ENCODE measurements around the gene LLCFC1.

Gene LLCFC1

DNA sequence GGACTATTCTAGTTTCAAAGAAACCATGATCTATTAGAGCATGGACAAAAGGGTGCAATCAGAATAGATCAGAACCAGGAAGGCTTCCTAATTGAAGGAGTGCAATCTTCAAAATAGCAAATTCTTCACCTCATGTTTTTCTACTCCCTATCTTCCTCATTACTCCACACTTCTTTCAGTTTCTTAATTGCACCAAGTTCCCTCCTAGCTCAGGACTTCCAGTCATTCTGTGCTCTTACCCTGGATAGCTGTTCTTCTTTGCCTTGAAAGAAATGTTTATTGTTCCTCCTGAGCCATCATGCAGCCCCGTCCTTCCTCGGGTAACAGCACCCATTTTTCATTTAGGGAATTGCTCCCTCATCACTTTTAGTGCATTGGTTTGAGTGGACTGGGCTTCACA lies 28.8 kb upstream of the LLCFC1 start:
- no peak for DNase-seq

GRCh38 chr7:142913051-142913450 lies 26.2 kb upstream of the LLCFC1 start:
- no peak for DNase-seq

DNA sequence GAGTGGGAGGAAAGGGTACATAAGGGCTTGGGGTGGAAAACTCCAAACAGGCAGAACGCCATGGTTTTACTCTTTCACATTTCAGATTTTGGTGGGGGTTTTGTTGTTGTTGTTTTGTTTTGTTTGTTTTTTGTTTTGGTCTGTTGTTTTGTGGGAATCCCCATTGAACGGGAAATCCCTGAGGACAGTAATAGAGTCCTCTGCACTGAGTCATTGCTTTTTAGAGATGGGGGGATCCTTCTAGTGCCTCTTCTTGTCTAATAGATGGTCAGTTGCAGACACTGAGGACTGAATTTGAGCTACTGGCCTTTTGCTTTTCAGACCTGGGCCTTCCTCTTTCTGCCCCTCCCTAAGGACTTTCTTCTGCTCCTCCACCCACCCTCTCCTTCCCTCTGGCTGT lies 25.7 kb upstream of the LLCFC1 start:
- no peak for DNase-seq

- DNase-seq = no peak
Observed at GRCh38 chr7:142914121-142914520, 25.2 kb upstream of the LLCFC1 start.

DNA sequence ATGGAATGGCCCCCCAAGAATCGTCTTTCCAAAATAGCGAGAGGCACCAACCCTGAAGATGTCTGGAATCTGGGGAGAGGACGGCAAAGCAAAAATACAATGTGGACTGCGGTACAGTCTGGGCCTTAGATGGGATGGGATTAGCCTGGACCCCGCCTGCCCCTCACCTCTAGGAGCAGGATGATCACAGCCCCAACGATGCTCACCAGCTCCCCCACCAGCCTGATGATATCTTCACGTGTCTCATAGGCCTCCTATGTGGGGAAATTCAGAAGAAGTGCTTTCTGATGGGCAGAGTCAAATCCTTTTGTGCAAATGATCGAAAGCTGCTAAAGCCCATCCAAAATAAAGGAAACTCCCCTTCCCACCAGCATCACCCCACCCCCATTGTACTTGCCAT lies 24.0 kb upstream of the LLCFC1 start:
- DNase-seq = no peak

- DNase-seq = no peak
Observed at GRCh38 chr7:142916508-142916907, 22.8 kb upstream of the LLCFC1 start.

DNA sequence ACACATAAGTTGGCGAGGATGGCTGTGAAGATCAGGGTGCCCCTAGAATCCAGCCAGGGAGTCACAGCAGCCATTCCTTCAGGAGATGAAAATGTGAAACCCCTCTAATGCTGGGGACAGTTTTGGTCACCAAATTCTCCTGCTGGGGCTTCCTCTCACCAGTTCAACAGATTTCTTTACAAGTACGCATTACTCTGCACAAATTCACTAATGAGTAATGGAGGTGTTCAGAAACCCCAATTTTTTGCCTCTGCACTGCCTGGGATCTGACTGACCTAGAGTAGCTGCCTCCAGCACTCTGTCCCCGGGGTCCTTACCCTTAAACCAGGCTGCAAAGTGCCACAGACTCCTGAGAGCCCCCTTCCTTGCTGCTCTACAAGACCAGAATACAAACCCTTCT lies 21.8 kb upstream of the LLCFC1 start:
- DNase-seq = no peak

- no peak for DNase-seq
Observed at GRCh38 chr7:142918901-142919300, 20.4 kb upstream of the LLCFC1 start.

GRCh38 chr7:142919656-142920055 lies 19.6 kb upstream of the LLCFC1 start:
- no peak for DNase-seq

- DNase-seq = no peak
Observed at GRCh38 chr7:142923391-142923790, 15.9 kb upstream of the LLCFC1 start.

- no peak for DNase-seq
Observed at GRCh38 chr7:142925413-142925812, 13.9 kb upstream of the LLCFC1 start.

DNA sequence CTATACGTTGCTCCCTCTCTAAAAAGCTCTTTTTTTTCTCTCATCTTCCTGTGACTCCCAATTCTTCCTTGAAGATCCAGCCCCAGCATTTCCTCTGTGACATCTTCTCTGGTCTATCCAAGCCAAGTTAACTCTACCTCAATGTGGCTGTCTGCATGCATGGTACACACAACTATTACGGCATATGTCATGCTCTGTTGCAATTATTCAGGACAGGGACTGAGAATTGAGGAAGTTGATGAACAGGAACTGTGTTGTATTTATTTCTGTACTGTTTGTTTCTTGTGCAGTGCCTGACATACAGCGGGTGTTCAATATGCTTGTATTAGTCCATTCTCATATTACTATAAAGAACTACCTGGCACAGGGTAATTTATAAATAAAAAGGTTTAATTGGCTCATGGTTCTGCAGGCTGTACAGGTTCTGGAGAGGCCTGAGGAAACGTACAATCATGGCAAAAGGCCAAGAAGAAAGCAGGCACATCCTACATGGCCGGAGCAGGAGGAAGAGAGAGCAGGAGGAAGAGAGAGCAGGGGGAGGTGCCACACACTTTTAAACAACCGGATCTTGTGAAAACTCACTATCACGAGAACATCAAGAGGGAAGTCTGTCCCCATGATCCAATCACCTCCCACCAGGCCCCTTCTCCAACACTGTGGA lies 12.1 kb upstream of the LLCFC1 start:
- DNase-seq = no peak

DNA sequence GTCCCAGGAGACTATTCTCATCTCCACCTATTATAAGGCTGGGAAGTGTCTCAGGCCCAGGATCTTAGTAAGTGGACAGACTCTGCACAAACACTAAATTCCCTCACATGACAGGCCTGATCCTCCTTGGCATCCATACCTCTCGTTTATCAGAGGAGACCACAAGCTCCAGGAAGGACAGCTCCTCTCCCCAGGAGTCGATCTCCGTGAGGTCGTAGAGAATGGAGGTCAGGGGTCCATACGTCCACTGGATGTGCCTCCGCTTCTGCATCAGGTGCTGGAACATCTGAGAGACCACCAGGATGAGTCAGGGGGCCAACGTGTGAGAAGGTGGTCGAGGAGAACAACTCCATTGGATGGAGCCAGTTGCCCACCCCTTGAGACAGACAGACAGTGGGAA lies 11.3 kb upstream of the LLCFC1 start:
- DNase-seq = no peak

- DNase-seq = no peak
Observed at GRCh38 chr7:142930126-142930730, 9.1 kb upstream of the LLCFC1 start.

DNA sequence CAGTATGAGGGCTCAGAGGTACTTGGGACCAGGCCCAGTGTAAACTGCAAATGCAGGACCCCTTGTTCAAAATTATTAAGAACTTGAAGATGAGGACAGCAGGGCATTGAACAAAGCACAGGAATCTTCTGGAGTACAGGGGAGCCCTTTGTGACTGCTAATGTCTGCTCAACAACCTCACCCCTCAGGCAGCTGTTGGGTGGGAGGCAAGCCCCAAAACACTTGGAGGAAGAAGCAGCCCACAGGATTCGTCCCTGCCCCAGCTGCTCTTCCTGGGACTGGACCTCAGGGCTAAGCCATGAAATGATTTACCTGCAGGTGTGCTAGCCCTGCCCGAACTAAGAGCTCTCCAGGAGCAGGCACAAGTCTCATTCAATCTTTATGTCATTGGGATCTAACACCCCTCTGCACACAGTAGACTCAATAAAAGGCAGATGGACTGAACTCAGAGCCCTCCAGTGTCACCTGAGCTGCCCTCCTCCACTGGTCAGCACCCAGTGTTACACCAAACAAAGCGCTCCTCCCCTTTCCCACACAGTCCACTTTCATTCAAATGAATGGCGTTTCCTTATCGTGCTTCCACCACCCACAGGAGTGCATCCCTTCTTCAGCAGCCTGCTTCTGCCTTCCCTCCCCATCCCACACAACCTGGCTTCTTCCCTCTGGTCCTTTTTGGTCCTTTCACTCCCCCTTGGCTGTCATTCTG lies 6.7 kb upstream of the LLCFC1 start:
- DNase-seq = no peak

DNA sequence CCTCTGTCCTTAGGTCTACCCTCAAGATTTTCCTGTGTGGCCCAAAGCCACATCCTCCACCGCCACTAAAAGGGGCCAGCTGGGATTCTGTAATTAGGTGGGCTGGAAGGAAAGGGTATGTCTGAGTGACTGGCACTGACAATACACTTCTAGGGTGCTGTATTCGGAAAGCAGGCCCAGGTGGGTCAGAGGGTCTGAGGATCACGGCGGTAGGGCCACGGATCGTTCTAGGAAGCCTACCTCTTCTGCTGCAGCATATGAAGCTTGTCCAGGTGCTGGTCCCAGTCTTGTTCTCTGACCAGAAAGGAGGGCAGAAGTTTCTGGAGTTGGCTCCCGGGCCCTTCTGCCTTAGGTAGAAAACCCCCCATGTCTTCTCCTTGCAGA lies 6.2 kb upstream of the LLCFC1 start:
- no peak for DNase-seq

DNA sequence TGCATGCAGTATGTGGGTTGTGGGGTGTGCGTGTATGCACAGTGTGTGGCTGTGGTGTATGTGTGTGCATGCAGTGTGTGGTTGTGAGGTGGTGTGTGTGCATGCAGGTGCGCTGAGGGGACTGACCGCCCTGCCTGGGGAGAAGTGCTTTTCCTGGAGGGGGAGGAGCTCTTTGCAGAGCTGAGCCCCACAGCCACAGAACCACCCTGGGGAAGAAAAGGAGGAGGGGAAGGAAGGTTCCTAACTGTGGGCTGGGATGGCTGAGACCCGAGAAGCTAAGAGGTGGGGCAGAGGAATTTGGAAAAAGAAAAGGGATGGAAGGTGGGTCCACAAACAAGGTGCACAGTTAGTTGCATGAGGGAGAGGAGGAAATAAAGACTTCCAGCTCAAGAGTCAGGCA lies 5.7 kb upstream of the LLCFC1 start, which contains the start of gene TRPV5:
TRPV5 (minus strand) TSS at position 123 of the 400 bp plus-strand sequence. CDS start 287 bp downstream, outside the sequence.
- DNase-seq = no peak

DNA sequence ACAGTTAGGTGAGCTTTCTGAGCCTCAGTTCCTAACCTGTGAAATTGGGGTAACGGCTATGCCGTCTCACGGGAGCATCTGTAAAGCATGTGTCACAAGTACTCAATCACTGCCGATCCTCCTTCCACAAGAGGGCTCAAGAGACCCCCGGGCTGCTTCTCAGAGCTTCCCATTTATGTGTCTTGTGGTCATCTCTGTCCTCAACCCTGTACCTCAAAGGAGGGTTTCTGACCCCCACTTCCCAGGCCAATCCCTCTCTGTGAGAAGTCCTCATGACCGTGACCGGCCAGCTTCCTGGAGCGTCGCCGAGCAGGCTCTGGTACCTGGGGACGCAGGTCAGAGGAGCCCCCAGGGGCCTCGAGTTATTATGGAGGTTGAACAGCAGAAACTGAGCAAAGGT lies 5.2 kb upstream of the LLCFC1 start:
- no peak for DNase-seq

DNA sequence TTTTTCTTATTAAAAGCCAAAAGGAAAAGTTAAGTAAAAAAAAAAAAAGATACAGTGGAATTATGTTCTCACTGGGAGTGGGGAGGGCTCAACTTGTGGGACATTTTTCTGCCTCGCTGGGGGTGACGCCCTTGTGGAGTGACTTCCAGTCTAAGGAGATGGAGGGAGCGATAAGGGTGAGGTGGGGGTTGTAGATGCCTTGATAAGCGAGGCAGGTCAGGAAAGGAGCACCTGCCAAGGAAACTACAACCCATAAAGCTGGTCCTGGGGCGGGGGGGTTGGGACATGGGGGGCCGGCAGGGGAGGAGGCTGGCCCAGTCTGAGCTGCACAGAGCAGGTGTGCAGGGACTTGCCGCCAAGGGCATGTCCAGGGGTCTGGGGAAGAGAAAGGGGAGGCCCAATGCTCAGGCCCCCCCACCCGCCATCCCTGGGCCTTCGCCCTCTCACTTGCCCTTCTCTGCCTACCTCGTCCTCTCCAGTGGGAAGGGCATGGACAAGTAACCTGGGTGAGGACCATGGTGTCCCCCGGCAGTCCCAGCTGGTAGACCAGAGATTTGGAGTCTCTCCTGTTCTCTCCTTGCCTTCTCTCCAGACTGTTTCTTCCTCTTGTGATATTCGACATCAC lies 3.2 kb upstream of the LLCFC1 start:
- DNase-seq = no peak

DNA sequence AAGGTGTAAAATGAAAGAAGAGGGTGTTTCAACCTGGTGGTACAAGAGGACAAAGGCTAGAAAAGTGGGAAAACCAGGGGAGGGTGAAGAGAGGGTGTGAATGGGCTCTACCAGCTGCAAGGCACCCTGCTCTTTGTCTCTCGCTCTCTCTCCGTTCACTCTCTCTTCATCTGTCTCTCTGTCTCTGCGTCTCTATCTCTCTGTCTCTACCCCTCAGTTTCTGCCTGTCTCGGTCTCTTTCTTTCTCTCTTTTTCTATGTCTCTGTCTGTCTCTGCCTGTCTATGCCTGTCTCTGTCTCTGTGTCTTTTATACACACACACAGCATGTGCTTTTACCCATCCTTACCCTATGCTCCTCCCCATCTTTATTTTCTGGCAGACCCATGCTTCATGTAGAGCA lies 673 bp upstream of the LLCFC1 start:
- DNase-seq = no peak

DNA sequence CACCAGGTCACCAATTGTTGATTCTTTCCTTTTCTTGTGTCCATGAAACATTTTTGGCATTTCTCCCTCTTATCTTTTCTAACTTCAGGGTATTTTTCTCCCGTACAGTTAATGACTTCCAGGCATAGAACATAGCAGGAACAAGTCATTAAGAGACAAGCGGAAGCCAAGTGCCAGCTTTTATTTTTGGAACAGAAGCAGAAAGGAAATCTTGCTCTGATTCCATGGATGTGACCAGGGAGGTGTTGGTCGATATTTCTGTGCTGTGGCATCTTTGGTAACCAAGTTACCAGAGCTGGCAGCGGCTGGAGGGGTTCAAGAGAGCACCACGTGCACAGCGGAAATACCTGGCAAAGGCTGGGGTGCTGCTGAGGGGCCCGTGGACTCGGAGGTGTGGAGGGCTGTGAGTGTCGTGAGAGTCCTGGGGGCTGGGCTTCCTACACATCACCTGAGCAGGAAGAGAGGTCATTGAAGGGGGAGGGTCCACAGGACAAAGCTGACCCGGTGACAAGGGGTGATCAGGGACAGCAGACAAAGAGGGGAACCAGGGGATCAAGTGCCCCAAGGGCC lies 1.8 kb downstream of the LLCFC1 start:
- DNase-seq = no peak

DNA sequence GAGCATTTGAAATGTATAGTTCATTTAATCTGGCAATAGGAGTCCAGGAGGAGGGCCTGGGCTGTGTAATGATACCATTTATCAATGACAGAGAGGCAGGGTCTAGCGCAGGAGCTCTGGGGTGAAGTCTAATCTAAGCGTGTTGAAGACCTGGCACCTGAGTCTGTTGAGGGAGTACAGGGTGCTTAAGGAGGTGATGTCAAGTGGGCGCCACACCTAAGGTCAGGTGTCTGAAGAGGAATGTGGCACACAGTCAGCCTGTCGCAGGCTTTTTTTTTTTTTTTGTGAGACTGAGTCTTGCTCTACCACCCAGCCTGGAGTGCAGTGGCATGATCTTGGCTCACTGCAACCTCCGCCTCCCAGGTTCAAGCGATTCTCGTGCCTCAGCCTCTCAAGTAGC lies 2.3 kb downstream of the LLCFC1 start:
- DNase-seq = no peak

DNA sequence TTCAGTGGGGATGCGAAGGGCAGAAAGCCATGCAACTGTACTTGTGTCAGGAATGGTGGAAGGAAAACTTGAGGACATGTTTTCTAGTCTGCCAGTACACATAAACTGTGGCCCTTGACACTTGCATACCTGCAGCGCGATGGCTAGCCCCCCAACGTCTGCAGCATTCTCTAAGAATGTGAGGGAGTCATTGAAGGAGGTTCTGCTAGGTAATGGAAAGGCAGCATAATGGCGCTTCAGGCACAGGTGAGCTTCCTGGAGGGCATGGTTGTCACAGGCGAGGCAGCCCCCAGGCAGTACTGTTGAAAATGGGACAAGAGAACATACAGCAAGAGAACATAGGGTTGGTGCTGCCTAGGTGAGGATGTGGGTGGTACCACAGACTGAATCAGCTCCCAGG lies 3.5 kb downstream of the LLCFC1 start:
- DNase-seq = no peak

Data from activated CD4-positive, alpha-beta T cell treated with anti-CD3 and anti-CD28 coated beads, Interleukin-2, amount 50 U/mL, for 4 hours (primary cell).